Measurements from ENCODE around the gene ABHD14A. TPM values are rescaled to one million over a fixed set of nuclear protein-coding genes. Genes with fewer than 3 reads are reported as not detected.

Gene ABHD14A
- total RNA-seq, 4 donors from 2014 or later: 8.7 to 37.9 (median 29.9) TPM

DNA sequence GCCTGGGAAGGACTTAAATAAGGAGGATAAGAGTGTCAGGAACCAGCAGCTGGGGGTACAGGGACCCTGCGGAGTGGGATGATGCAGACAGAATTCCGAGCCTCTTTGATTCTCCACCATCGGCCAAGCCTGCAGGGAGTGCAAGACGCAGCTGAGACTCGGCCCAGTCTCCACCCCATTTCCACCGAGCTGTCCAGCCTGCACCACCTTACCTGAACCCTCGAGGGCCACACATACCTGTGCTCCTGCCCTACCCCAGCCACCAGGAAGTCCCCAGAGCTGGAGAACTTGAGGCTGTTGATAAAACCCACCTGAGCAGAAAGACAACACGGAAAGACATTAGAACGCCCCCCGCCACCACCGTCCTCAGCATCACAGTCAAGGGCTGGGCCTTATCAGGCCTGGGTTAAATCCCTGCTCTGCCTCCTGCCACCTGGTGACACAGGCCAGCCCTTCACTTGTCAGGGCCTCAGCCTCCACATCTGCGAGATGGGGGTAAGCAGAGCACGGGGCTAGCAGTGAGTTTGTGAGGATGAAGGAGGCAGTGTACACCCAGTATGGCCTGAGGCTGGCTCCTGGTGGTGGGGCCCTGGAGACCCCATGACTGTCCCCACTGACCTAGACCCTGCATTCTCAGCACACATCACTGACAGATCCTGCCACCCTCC is 41.3 kb upstream of the ABHD14A start:
- Histone ChIP-seq H3K27ac (no peak overlapping the region), H3K4me1 (no peaks in the 10 kb centered on the region), H3K9me3 (no peaks in the 10 kb centered on the region), H3K27me3 (no peaks in the 10 kb centered on the region), H3K4me3 (no peak overlapping the region), H3K36me3 (peaks cover 0 to 62% of the 10 kb centered on the region in 2 donors)
- in situ Hi-C loops (cut with MboI; ENCODE audit: low sequenced_read_pairs in 4 of 4): no loop called here
- intact Hi-C loops (cut with DNase I; ENCODE audit: low total_unique reads): no loop called here
- ATAC-seq (no peak), DNase-seq (no peak)
- TF ChIP-seq, protein P1, sequence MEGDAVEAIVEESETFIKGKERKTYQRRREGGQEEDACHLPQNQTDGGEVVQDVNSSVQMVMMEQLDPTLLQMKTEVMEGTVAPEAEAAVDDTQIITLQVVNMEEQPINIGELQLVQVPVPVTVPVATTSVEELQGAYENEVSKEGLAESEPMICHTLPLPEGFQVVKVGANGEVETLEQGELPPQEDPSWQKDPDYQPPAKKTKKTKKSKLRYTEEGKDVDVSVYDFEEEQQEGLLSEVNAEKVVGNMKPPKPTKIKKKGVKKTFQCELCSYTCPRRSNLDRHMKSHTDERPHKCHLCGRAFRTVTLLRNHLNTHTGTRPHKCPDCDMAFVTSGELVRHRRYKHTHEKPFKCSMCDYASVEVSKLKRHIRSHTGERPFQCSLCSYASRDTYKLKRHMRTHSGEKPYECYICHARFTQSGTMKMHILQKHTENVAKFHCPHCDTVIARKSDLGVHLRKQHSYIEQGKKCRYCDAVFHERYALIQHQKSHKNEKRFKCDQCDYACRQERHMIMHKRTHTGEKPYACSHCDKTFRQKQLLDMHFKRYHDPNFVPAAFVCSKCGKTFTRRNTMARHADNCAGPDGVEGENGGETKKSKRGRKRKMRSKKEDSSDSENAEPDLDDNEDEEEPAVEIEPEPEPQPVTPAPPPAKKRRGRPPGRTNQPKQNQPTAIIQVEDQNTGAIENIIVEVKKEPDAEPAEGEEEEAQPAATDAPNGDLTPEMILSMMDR (IDR thresholded peaks at IDR 0.05 in 4 of 5, conservative IDR thresholded peaks at IDR 0.05 in 1 of 5): no peak
- TF ChIP-seq POLR2A (IDR thresholded peaks at IDR 0.05): no peak

DNA sequence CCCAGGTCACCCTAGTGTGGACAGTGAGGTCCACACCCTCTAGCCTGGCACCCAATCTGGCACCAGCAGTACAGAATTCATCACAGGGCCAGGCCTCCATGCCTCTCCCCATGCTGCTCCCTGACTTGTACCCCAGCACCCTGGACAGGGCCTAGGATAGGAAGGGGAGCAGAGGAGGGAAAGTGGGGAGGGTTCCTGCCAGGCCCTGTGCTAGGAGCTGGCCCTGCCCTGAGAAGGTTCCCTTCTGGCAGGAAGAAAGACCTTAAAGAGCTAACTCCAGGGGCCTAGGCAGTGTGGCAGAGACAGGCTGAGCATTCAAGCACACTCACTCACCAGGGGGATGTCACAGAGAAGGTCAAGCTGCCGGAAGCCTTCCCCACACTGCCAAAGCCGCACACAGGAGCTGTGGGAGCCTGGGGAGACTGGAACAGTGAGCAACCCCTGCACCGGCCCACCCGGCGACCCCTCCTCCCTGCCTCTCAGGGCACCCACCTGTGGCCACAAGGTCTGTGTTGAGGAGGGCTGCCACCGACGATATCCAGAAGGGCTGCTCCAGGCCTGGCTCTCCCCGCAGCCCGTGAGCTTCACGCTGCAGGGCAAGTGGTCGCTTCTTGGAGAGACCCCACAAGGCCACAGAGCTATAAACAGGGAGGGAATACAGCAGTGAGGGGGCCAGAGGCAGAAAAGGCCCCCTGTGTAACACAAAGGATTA is 40.6 kb upstream of the ABHD14A start:
- in situ Hi-C loops (cut with MboI; ENCODE audit: low sequenced_read_pairs in 4 of 4) (no loop called here), intact Hi-C loops (cut with DNase I; ENCODE audit: low total_unique reads) (no loop called here)
- ATAC-seq (no peak), DNase-seq (no peak)
- peaks cover 0 to 69% of the 10 kb centered on the region in 2 donors for H3K36me3 ChIP-seq
- H3K27ac ChIP-seq: no peak overlapping the region
- no peak overlapping the region for H3K4me3 ChIP-seq
- H3K4me1 ChIP-seq: no peaks in the 10 kb centered on the region
- TF ChIP-seq, protein P1 (IDR thresholded peaks at IDR 0.05 in 4 of 5, conservative IDR thresholded peaks at IDR 0.05 in 1 of 5): no peak
- no peak for TF ChIP-seq POLR2A (IDR thresholded peaks at IDR 0.05)
- no peaks in the 10 kb centered on the region for H3K27me3 ChIP-seq
- no peaks in the 10 kb centered on the region for H3K9me3 ChIP-seq

DNA sequence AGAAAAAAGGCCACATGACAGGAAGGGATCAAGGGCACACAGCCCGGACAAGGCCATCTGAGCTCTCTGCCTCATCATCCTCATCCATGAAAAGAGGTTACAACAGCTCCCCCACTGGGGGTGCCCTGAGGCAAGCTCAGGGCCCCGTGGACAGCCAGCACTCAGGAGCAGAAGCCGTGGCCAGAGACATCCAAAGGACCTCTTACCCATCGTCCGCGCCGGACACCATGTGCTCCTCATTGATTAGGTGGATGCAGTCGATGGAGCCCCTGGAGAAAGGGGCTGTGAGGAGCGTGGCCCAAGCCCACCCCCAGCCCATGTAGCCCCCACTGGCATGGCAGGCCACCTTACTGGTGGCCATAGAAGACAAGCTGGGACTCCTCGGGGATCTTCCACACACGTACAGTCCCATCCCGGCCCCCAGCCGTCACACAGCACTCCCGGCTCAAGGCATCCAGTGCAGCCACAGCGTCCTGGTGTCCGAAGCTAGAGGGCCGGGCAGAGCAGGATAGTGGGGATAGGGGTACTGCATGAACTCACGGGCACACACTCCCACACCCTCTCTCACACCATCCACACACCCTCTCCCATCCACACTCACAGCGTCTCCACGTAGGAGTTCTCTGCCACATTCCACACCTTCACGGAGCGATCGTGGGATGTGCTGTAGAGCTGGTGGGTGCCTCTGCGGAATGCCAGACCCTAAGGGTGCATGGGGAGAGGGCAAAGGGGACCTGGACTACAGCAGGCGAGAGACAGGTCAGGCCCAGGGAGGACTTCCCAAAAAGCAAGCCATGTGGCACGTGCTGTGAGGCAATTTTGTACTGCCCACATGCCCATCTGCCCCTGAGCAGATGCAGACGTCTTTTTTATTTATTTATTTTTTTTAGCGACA is 39.6 kb upstream of the ABHD14A start:
- in situ Hi-C loops (cut with MboI; ENCODE audit: low sequenced_read_pairs in 4 of 4): no loop called here
- DNase-seq: no peak

More for the DNA sequence above, 39.6 kb upstream of the ABHD14A start:
- intact Hi-C loops (cut with DNase I; ENCODE audit: low total_unique reads): no loop called here
- Histone ChIP-seq H3K27me3 (no peaks in the 10 kb centered on the region), H3K9me3 (no peaks in the 10 kb centered on the region), H3K36me3 (peaks cover 0 to 71% of the 10 kb centered on the region in 2 donors), H3K4me1 (peaks cover under 1 to 4% of the 10 kb centered on the region in 2 donors), H3K27ac (no peak overlapping the region), H3K4me3 (no peak overlapping the region)
- TF ChIP-seq POLR2A (IDR thresholded peaks at IDR 0.05): no peak
- TF ChIP-seq, protein P1 (IDR thresholded peaks at IDR 0.05 in 4 of 5, conservative IDR thresholded peaks at IDR 0.05 in 1 of 5): no peak
- ATAC-seq: no peak
